ENCODE data around the gene SYNGR2.

DNA sequence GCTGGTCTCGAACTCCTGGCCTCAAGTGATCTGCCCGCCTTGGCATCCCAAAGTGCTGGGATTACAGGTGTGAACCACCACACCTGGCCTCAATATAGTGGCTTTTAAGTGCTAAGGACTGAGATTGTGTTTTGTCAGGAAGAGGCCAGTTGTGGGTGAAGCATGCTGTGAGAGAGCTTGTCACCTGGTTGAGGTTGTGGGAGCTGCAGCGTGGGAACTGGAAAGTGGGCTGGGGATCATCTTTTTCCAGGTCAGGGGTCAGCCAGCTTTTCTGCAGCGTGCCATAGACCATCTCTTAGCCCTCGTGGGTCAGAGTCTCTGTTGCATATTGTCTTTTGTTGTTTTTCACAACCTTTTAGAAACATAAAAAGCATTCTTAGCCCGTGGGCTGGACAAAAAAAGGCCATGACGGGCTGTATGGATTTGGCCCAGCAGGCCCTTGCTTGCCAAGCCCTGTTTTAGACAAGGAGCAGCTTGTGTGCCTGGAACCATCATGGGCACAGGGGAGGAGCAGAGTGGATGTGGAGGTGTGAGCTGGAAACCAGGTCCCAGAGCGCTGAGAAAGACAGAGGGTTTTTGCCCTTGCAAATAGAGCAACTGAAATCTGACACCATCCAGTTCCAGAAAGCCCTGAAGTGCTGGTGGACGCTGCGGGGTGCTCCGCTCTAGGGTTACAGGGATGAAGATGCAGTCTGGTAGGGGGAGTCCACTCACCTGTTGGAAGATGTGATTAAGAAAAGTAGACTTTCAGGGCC, 51.2 kb downstream of the SYNGR2 start:
- TF ChIP-seq POLR2AphosphoS5 (IDR thresholded peaks at IDR 0.05; ENCODE audit: low read depth, low read length) (no peak), TAF1 (IDR thresholded peaks at IDR 0.05; ENCODE audit: borderline replicate concordance, insufficient read depth, low read length) (no peak)
